ENCODE results near the gene WWOX.

DNA sequence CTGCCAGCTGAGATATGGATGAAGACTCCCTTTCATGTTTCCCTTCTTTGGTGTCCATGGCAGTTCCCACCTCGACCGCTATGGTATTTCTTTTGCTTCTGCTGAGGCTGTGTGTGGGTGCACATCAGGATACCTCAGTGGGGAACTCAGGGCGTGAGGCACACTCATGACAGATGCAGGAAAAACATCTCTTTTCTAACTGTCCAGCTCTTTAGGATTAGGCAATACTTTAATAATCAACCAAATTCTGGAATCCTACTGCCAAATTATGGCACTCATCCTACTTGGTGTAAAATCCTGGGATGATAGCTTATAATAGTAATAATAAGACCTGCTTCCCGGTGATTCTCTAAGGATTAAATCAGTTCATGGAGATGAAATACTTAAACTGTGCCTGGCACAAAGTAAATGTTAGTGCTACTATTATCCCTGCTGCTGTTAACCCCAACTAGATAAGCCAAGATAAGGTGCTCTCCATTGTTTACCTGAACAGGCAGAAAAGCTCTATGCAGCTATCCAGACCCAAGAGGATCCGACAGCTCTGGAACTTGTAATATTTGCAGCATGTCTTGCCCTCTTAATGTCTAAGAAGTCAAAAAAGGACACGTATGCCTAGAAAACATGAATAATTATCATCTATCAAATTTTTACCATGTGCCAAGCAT, 543.3 kb downstream of the WWOX start:
- TF ChIP-seq ZNF274 (IDR thresholded peaks at IDR 0.05; ENCODE audit: low read depth, low read length) (no peak), YY1 (IDR thresholded peaks at IDR 0.05; ENCODE audit: insufficient read depth, insufficient read length) (no peak), SUZ12 (IDR thresholded peaks at IDR 0.05; ENCODE audit: extremely low read depth, insufficient read depth, insufficient read length) (no peak)

All from NT2/D1 (cell line).